Nephron progenitor cell (in vitro differentiated cells): ENCODE measurements around the gene ABCC9.

Source experiments
- DNase-seq: peaks from one replicate; pipeline ENCODE4 v3.0.0; 2021
- H3K27ac Mint-ChIP-seq: 2 replicates; pipeline ENCODE4 v1.8.0; 2021; ENCODE audit warnings: mild to moderate bottlenecking, moderate library complexity, mixed read lengths
- H3K27me3 Mint-ChIP-seq: 2 replicates; pipeline ENCODE4 v1.8.0; 2021; ENCODE audit warnings: mild to moderate bottlenecking, low read depth, mixed read lengths; ENCODE audit not compliant: poor library complexity
- H3K36me3 Mint-ChIP-seq: 2 replicates; pipeline ENCODE4 v1.8.0; 2021; ENCODE audit warnings: low read depth, mixed read lengths
- H3K4me1 Mint-ChIP-seq: 2 replicates; pipeline ENCODE4 v1.8.0; 2021; ENCODE audit warnings: mixed read lengths
- H3K4me3 Mint-ChIP-seq: 2 replicates; pipeline ENCODE4 v1.8.0; 2021; ENCODE audit warnings: mild to moderate bottlenecking, moderate library complexity, mixed read lengths
- H3K9me3 Mint-ChIP-seq: 2 replicates; pipeline ENCODE4 v1.8.0; 2021; ENCODE audit warnings: mild to moderate bottlenecking, moderate library complexity, mixed read lengths
- CTCF ChIP-seq: fragments of 200-600 bp; sonication (generic); IDR thresholded peaks from 2 replicates; pipeline ENCODE4 v1.5.0; 2021; ENCODE audit warnings: antibody characterized with exemption

ABCC9 gene

GRCh38 chr12:21895651-21896050 is 45.6 kb downstream of the ABCC9 start:
- H3K4me3 Mint-ChIP-seq, result no peak overlapping the region
- H3K27ac Mint-ChIP-seq, result no peak overlapping the region
- H3K36me3 Mint-ChIP-seq, result peaks cover 30% of the 10 kb centered on the region
- DNase-seq, result no peak
- TF ChIP-seq CTCF, result no peak
- H3K27me3 Mint-ChIP-seq, result no peaks in the 10 kb centered on the region
- H3K4me1 Mint-ChIP-seq, result no peaks in the 10 kb centered on the region
- peaks cover 15% of the 10 kb centered on the region for H3K9me3 Mint-ChIP-seq

- no peak overlapping the region for H3K4me3 Mint-ChIP-seq
- H3K9me3 Mint-ChIP-seq, result peaks cover 10% of the 10 kb centered on the region
- H3K4me1 Mint-ChIP-seq, result no peaks in the 10 kb centered on the region
- H3K36me3 Mint-ChIP-seq, result peaks cover 28% of the 10 kb centered on the region
- no peak for TF ChIP-seq CTCF
- no peak for DNase-seq
- H3K27me3 Mint-ChIP-seq, result no peaks in the 10 kb centered on the region
- H3K27ac Mint-ChIP-seq, result no peak overlapping the region
Measured at GRCh38 chr12:21894792-21895595, 46.2 kb downstream of the ABCC9 start.

GRCh38 chr12:21893924-21894323 is 47.3 kb downstream of the ABCC9 start:
- no peaks in the 10 kb centered on the region for H3K4me1 Mint-ChIP-seq
- H3K27ac Mint-ChIP-seq, result no peak overlapping the region
- H3K36me3 Mint-ChIP-seq, result peaks cover 20% of the 10 kb centered on the region
- no peak overlapping the region for H3K4me3 Mint-ChIP-seq
- H3K9me3 Mint-ChIP-seq, result peaks cover 6% of the 10 kb centered on the region
- H3K27me3 Mint-ChIP-seq, result no peaks in the 10 kb centered on the region
- DNase-seq, result no peak
- no peak for TF ChIP-seq CTCF

GRCh38 chr12:21892341-21892740 is 48.9 kb downstream of the ABCC9 start:
- H3K27me3 Mint-ChIP-seq, result no peaks in the 10 kb centered on the region
- peaks cover 3% of the 10 kb centered on the region for H3K9me3 Mint-ChIP-seq
- no peak overlapping the region for H3K27ac Mint-ChIP-seq
- no peak for TF ChIP-seq CTCF
- peaks cover 6% of the 10 kb centered on the region for H3K4me1 Mint-ChIP-seq
- no peak overlapping the region for H3K4me3 Mint-ChIP-seq
- H3K36me3 Mint-ChIP-seq, result peaks cover 20% of the 10 kb centered on the region
- DNase-seq, result no peak

- no peak overlapping the region for H3K27ac Mint-ChIP-seq
- H3K9me3 Mint-ChIP-seq, result peaks cover 3% of the 10 kb centered on the region
- H3K4me1 Mint-ChIP-seq, result peaks cover 6% of the 10 kb centered on the region
- H3K4me3 Mint-ChIP-seq, result no peak overlapping the region
- H3K27me3 Mint-ChIP-seq, result no peaks in the 10 kb centered on the region
- TF ChIP-seq CTCF, result no peak
- H3K36me3 Mint-ChIP-seq, result peaks cover 19% of the 10 kb centered on the region
- DNase-seq, result no peak
Measured at GRCh38 chr12:21891751-21892217, 49.4 kb downstream of the ABCC9 start.
